Measurements from ENCODE around the gene RFPL4AL1.

RFPL4AL1 gene

DNA sequence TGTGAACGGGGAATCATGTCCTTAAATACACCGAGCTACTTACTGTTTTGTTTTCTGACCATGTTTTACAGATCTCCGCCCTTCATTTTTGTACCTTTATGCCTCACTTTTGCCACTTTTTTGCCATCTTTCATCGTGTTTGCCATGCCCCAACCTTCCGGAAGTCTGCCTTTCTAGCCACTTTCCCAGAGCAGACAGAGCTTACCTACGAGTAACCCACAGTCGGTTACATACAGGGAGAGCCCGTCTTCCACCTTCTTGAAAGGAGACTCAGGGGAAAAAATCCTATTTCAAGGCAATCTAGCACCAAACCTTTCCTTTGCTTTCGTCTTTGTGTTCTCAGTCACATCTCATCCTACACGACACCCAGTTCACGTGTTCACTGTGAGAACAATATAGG lies 26.1 kb downstream of the RFPL4AL1 start:
- Histone ChIP-seq H3K36me3 (ENCODE audit: insufficient read depth, low read length) (no peaks in the 10 kb centered on the region; the same call in 1 of the 2 replicates), H3K9me2 (ENCODE audit: low read depth, low read length) (no peaks in the 10 kb centered on the region), H3K4me3 (ENCODE audit: low read depth, low read length, poor library complexity, severe bottlenecking) (no peak overlapping the region), H3K79me2 (ENCODE audit: insufficient read depth, low read length) (no peaks in the 10 kb centered on the region), H3F3A (ENCODE audit: insufficient read depth, low read length) (no peaks in the 10 kb centered on the region), H3K4me2 (ENCODE audit: low read length) (no peak overlapping the region), H4K20me1 (ENCODE audit: insufficient read depth, low read length) (no peaks in the 10 kb centered on the region), H3K9ac (ENCODE audit: low read length) (no peak overlapping the region), H3K9me3 (ENCODE audit: low read length) (no peaks in the 10 kb centered on the region), H3K27ac (ENCODE audit: low read depth, low read length, poor library complexity, severe bottlenecking) (no peak overlapping the region), H3K4me1 (ENCODE audit: insufficient read depth, low read length, severe bottlenecking) (no peaks in the 10 kb centered on the region), H3K27me3 (ENCODE audit: insufficient read depth, low read length) (no peaks in the 10 kb centered on the region), H2AFZ (ENCODE audit: low read length) (no peak overlapping the region)
- TF ChIP-seq, protein P1, sequence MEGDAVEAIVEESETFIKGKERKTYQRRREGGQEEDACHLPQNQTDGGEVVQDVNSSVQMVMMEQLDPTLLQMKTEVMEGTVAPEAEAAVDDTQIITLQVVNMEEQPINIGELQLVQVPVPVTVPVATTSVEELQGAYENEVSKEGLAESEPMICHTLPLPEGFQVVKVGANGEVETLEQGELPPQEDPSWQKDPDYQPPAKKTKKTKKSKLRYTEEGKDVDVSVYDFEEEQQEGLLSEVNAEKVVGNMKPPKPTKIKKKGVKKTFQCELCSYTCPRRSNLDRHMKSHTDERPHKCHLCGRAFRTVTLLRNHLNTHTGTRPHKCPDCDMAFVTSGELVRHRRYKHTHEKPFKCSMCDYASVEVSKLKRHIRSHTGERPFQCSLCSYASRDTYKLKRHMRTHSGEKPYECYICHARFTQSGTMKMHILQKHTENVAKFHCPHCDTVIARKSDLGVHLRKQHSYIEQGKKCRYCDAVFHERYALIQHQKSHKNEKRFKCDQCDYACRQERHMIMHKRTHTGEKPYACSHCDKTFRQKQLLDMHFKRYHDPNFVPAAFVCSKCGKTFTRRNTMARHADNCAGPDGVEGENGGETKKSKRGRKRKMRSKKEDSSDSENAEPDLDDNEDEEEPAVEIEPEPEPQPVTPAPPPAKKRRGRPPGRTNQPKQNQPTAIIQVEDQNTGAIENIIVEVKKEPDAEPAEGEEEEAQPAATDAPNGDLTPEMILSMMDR (IDR thresholded peaks at IDR 0.05; ENCODE audit: low read length) = no peak
- TF ChIP-seq EZH2 (IDR thresholded peaks at IDR 0.05; ENCODE audit: borderline replicate concordance, low read length) = no peak

DNA sequence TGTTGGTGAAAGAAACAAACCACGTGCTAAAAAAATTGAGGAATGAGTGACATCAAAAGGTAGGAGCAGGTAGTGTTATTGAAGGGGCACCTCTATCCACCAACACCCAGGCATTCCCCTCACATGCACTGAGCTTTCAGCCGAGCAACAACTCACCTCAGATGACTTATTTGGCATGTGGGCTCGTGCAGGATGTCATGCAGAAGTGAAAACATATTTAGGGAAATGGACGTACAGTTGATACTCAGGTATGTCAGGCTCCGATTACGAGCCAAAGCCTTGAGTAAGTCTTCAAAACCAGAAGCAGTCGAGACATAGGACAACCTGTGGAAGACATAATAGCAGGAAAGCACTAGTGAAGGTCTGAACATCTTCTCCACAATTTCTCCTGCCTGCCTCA lies 32.5 kb downstream of the RFPL4AL1 start:
- H3K79me2 ChIP-seq (ENCODE audit: insufficient read depth, low read length) = no peaks in the 10 kb centered on the region
- H3K27me3 ChIP-seq (ENCODE audit: insufficient read depth, low read length) = no peaks in the 10 kb centered on the region
- TF ChIP-seq, protein P1 (IDR thresholded peaks at IDR 0.05; ENCODE audit: low read length) = no peak
- TF ChIP-seq EZH2 (IDR thresholded peaks at IDR 0.05; ENCODE audit: borderline replicate concordance, low read length) = no peak
- no peak overlapping the region for H3K4me3 ChIP-seq (ENCODE audit: low read depth, low read length, poor library complexity, severe bottlenecking)
- no peaks in the 10 kb centered on the region for H3K9me2 ChIP-seq (ENCODE audit: low read depth, low read length)
- H3F3A ChIP-seq (ENCODE audit: insufficient read depth, low read length) = no peaks in the 10 kb centered on the region
- H3K36me3 ChIP-seq (ENCODE audit: insufficient read depth, low read length) = no peaks in the 10 kb centered on the region; the same call in 1 of the 2 replicates
- peaks cover 15% of the 10 kb centered on the region for H3K4me1 ChIP-seq (ENCODE audit: insufficient read depth, low read length, severe bottlenecking)
- 0 out of 2 replicates have a peak, but pooled peaks cover 3% of the 10 kb centered on the region for H3K9me3 ChIP-seq (ENCODE audit: low read length)
- peak overlapping the region; percentile 19 for H3K27ac ChIP-seq (ENCODE audit: low read depth, low read length, poor library complexity, severe bottlenecking)
- peak overlapping the region; percentile 12; the same call in 1 of the 2 replicates for H3K4me2 ChIP-seq (ENCODE audit: low read length)
- H2AFZ ChIP-seq (ENCODE audit: low read length) = no peak overlapping the region
- H3K9ac ChIP-seq (ENCODE audit: low read length) = no peak overlapping the region
- H4K20me1 ChIP-seq (ENCODE audit: insufficient read depth, low read length) = no peaks in the 10 kb centered on the region

DNA sequence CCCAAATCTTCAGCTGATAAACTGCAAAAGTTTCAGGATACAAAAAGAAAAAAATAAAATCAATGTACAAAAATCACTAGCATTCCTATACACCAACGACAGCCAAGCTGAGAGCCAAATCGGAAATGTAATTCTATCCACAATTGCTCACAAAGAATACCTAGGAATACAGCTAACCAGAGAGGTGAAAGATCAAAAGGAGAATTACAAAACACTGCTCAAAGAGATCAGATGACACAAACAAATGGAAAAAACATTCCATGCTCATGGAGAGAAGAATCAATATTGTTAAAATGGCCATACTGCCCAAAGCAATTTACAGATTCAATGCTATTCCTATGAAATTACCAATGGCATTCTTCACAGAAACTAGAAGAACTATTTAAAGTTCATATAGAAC lies 33.4 kb downstream of the RFPL4AL1 start:
- Histone ChIP-seq H3K4me2 (ENCODE audit: low read length) (no peak overlapping the region), H3K27ac (ENCODE audit: low read depth, low read length, poor library complexity, severe bottlenecking) (no peak overlapping the region), H3K4me1 (ENCODE audit: insufficient read depth, low read length, severe bottlenecking) (peaks cover 23% of the 10 kb centered on the region), H3K27me3 (ENCODE audit: insufficient read depth, low read length) (no peaks in the 10 kb centered on the region), H3K36me3 (ENCODE audit: insufficient read depth, low read length) (no peaks in the 10 kb centered on the region; the same call in 1 of the 2 replicates), H4K20me1 (ENCODE audit: insufficient read depth, low read length) (no peaks in the 10 kb centered on the region), H3K9me2 (ENCODE audit: low read depth, low read length) (no peaks in the 10 kb centered on the region), H3K9me3 (ENCODE audit: low read length) (0 out of 2 replicates have a peak, but pooled peaks cover 3% of the 10 kb centered on the region), H3K9ac (ENCODE audit: low read length) (no peak overlapping the region), H3K79me2 (ENCODE audit: insufficient read depth, low read length) (no peaks in the 10 kb centered on the region), H3K4me3 (ENCODE audit: low read depth, low read length, poor library complexity, severe bottlenecking) (no peak overlapping the region), H2AFZ (ENCODE audit: low read length) (no peak overlapping the region), H3F3A (ENCODE audit: insufficient read depth, low read length) (no peaks in the 10 kb centered on the region)
- TF ChIP-seq EZH2 (IDR thresholded peaks at IDR 0.05; ENCODE audit: borderline replicate concordance, low read length) = no peak
- TF ChIP-seq, protein P1 (IDR thresholded peaks at IDR 0.05; ENCODE audit: low read length) = no peak

Measured in OCI-LY1 (cell line).